Thymus (tissue), 11 donors: Measurements from ENCODE around the gene PARVA. TPM values are rescaled to one million over a fixed set of nuclear protein-coding genes. Genes with fewer than 3 reads are reported as not detected.

ENCODE experiments used
- DNase-seq, 9 donors: peaks; one replicate each; pipeline ENCODE4 v3.0.0-alpha.2; 2013; ENCODE audit warnings: low spot score in 9 of 9, low read depth in 6 of 9, missing footprints in 1 of 9
- H3K27ac ChIP-seq, 2 donors: one replicate each; pipeline ENCODE4 v1.5.1; 2013; ENCODE audit warnings: control low read depth in 1 of 2, low read depth in 1 of 2, low read length in 1 of 2, mild to moderate bottlenecking in 1 of 2, moderate library complexity in 1 of 2
- H3K27me3 ChIP-seq, 2 donors: one replicate each; pipeline ENCODE4 v1.5.1; 2013; ENCODE audit warnings: low read length in 1 of 2; ENCODE audit not compliant: control insufficient read depth in 2 of 2, insufficient read depth in 1 of 2
- H3K36me3 ChIP-seq, 2 donors: one replicate each; pipeline ENCODE4 v1.5.1; 2013; ENCODE audit warnings: low read length in 1 of 2, mild to moderate bottlenecking in 1 of 2, moderate library complexity in 1 of 2; ENCODE audit not compliant: control insufficient read depth in 2 of 2, insufficient read depth in 2 of 2
- H3K4me1 ChIP-seq, 2 donors: one replicate each; pipeline ENCODE4 v1.5.1; 2013; ENCODE audit warnings: low read length in 2 of 2; ENCODE audit not compliant: control insufficient read depth in 2 of 2, insufficient read depth in 2 of 2
- H3K4me3 ChIP-seq, 2 donors: one replicate each; pipeline ENCODE4 v1.5.1; 2013; ENCODE audit warnings: low read length in 2 of 2, control low read depth in 1 of 2, mild to moderate bottlenecking in 1 of 2
- H3K9me3 ChIP-seq, 2 donors: one replicate each; pipeline ENCODE4 v1.5.1; 2013; ENCODE audit warnings: low read length in 1 of 2, mild to moderate bottlenecking in 1 of 2; ENCODE audit not compliant: control insufficient read depth in 2 of 2, insufficient read depth in 1 of 2
- WGBS: extraction: QIAGEN DNeasy Blood & Tissue Kit; methylation state at CpG from one replicate; pipeline ENCODE4 v1.1.7; 2013; 5-methylcytosine and 5-hydroxymethylcytosine counted together
- polyA plus RNA-seq: library from polyadenylated mRNA; stranded (reverse); fragments of 200-250 nt; gene quantifications from one replicate; pipeline ENCODE4 v1.2.3, GENCODE V29; 2013
- total RNA-seq: library from RNA; stranded (reverse); fragments of 120-200 nt; gene quantifications from one replicate; pipeline ENCODE4 v1.2.4, GENCODE V29; 2013
- donor health status: healthy.

The PARVA gene
- total and polyA plus RNA-seq, 2 donors, result 2.9 to 7.8 TPM

DNA sequence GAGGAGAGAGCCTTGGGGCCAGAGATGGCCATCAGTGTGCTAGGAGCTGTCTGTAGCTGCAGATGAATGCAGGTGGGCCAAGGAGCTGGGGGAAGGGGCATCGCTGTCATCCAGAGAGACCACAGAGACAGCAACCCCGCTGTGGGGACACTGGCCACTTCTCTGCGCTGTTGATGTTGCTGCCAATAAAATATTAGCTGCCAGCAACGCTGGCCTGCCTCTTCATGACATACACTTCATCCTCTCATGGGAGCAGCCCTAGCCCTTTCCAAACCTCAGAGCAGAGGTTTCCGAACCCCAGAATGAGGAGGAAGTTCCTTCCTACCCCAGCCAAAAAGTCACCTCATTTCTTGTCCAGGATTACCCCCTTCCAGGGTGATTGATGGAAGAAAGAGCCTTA, 106.2 kb downstream of the PARVA start:
- no peaks in the 10 kb centered on the region for H3K36me3 ChIP-seq
- no peak for DNase-seq
- no peaks in the 10 kb centered on the region for H3K9me3 ChIP-seq
- WGBS, result 93% methylated on average over 5 of the region's 5 CpGs
- no peaks in the 10 kb centered on the region for H3K27me3 ChIP-seq
- H3K27ac ChIP-seq, result no peak overlapping the region
- no peak overlapping the region for H3K4me3 ChIP-seq
- H3K4me1 ChIP-seq, result no peaks in the 10 kb centered on the region

DNA sequence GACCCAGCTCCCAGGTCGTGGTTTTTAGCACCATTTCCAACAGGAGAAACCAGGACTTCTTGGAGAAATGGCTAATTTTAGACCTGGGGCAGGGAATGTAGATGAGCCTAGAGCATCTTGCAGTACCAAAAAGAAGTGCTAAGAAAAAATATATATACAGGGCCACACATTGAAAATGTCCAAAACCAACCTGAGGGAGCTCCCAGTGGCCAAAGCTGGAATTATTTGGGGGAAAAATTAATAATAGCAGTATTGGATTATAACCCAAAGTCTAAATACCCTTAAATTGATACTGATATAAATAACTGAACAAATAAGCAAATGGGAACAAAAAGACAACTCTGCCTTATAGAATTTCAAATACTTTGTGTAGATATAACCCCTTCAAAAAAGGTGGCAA, 108.0 kb downstream of the PARVA start:
- Histone ChIP-seq H3K27ac (no peak overlapping the region), H3K4me3 (no peak overlapping the region), H3K4me1 (no peaks in the 10 kb centered on the region), H3K27me3 (no peaks in the 10 kb centered on the region), H3K9me3 (no peaks in the 10 kb centered on the region), H3K36me3 (no peaks in the 10 kb centered on the region)
- no peak for DNase-seq
- 32% methylated on average over 1 of the region's 1 CpG for WGBS

GRCh38 chr11:12489246-12489772, 111.9 kb downstream of the PARVA start:
- no peaks in the 10 kb centered on the region for H3K36me3 ChIP-seq

DNA sequence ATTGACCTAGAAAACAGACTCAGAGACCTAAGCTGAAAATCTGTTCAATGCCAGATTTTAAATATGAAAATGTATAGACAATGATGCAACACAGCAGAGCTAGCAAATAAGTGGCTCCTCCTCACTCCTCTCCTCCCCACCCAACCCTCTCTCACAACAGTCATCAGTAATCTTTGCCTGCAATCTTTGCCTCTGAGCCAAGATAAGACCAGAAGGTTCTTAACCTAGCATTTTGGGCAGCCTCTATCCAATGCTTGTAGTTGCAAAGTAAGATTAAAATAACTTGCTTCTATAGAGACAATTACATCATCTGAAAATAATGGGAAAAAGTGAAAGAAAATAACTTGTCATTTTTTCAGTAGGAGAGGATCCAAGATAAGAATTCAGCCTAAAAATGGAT, 117.3 kb downstream of the PARVA start:
- Histone ChIP-seq H3K9me3 (no peaks in the 10 kb centered on the region), H3K36me3 (no peaks in the 10 kb centered on the region), H3K27ac (no peak overlapping the region), H3K4me1 (no peaks in the 10 kb centered on the region), H3K4me3 (no peak overlapping the region), H3K27me3 (no peaks in the 10 kb centered on the region)
- no peak for DNase-seq

More at GRCh38 chr11:12489246-12489772, 111.9 kb downstream of the PARVA start:
- 93% methylated on average over 1 of the region's 1 CpG for WGBS
- no peak overlapping the region for H3K27ac ChIP-seq
- no peak for DNase-seq
- H3K27me3 ChIP-seq, result no peaks in the 10 kb centered on the region
- no peaks in the 10 kb centered on the region for H3K9me3 ChIP-seq
- no peaks in the 10 kb centered on the region for H3K4me1 ChIP-seq
- no peak overlapping the region for H3K4me3 ChIP-seq

DNA sequence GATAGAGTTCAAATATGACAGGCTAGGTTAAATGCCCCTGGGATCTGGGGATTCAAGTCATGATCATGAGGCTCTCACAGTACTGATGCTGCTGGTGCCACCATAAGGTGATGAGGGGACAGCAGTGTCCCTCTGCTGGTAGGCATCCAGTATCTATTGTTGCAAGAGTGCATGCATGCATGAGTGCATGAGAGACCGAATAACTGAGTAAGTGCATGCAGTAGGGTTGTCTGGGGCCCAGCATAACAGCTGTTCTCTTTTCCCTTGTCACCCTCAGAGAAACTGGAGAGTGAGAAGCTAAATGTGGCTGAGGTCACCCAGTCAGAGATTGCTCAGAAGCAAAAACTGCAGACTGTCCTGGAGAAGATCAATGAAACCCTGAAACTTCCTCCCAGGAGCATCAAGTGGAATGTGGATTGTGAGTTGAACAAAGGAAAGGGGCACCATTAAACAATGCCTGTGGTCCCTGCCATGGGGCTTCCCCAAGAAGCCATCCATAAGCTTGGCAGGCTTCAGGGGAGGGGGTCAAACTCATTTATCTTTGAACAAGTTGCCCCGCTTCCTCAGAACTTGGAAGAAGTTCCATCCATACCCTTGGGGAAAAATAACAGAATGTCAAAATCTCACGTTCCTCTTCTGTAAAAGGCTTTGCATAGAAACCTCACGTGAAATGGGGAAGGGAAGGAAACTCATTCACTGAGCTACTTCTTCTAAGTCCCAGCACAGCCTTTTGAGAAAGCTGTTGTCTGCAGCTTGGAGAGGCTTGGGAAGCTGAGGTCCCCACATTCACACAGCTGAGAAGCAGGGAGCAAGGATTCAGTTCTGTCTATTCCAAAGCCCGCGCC, 119.0 kb downstream of the PARVA start:
- H3K27ac ChIP-seq, result no peak overlapping the region
- no peak overlapping the region for H3K4me3 ChIP-seq
- no peaks in the 10 kb centered on the region for H3K27me3 ChIP-seq
- H3K9me3 ChIP-seq, result no peaks in the 10 kb centered on the region
- 68% methylated on average over 6 of the region's 6 CpGs for WGBS
- H3K36me3 ChIP-seq, result no peaks in the 10 kb centered on the region
- no peak for DNase-seq
- H3K4me1 ChIP-seq, result no peaks in the 10 kb centered on the region

DNA sequence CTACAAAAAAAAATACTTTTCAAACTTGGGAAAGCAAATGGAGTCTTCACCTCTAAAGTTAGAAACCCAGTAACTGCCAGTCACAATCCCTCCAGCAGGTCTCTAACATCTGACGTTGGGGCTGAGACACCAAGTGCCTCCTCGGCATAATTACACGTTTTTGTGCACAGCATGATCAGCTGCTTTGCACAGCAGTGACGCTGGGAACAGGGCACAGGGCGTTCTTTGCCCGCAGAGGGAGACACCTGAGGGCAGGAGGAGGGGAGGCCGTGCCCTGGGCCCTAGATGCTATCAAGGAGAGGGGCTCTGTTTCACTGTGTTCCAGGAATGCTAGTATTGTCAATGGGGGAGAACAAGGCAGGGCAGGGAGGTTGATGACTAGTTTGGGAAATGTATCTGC, 120.1 kb downstream of the PARVA start:
- Histone ChIP-seq H3K9me3 (no peaks in the 10 kb centered on the region), H3K36me3 (no peaks in the 10 kb centered on the region), H3K4me1 (no peaks in the 10 kb centered on the region), H3K27me3 (no peaks in the 10 kb centered on the region), H3K4me3 (no peak overlapping the region), H3K27ac (no peak overlapping the region)
- 88% methylated on average over 7 of the region's 7 CpGs for WGBS
- no peak for DNase-seq

GRCh38 chr11:12499071-12499470, 121.7 kb downstream of the PARVA start:
- no peaks in the 10 kb centered on the region for H3K36me3 ChIP-seq

DNA sequence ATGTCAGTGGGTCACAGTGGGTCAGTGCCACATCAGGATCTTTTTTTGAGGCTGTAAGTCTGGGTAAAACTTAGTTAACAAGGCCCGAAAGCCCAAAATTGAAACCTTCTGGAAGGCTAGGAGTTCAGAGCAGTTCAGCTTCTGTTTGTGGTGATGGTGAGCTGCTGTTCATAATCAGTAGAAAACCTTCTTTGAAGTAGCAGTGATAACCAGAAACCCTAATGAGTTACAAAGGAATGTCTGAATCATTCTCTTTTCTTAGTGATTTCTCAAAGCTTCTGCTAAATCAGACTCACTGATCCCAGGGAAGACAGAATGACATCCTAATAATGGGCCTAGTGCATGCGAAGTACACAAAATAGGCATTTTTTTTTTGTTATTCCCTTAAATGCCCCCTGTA, 124.7 kb downstream of the PARVA start:
- H3K27me3 ChIP-seq, result no peaks in the 10 kb centered on the region
- no peak overlapping the region for H3K27ac ChIP-seq
- H3K4me1 ChIP-seq, result no peaks in the 10 kb centered on the region
- WGBS, result 93% methylated on average over 2 of the region's 2 CpGs
- H3K4me3 ChIP-seq, result no peak overlapping the region
- H3K9me3 ChIP-seq, result no peaks in the 10 kb centered on the region
- H3K36me3 ChIP-seq, result no peaks in the 10 kb centered on the region
- DNase-seq, result no peak

More at GRCh38 chr11:12499071-12499470, 121.7 kb downstream of the PARVA start:
- H3K27me3 ChIP-seq, result no peaks in the 10 kb centered on the region
- no peaks in the 10 kb centered on the region for H3K9me3 ChIP-seq
- H3K4me1 ChIP-seq, result no peaks in the 10 kb centered on the region
- H3K27ac ChIP-seq, result no peak overlapping the region
- H3K4me3 ChIP-seq, result no peak overlapping the region
- over 99% methylated on average over 3 of the region's 3 CpGs for WGBS
- no peak for DNase-seq

GRCh38 chr11:12503039-12503484, 125.7 kb downstream of the PARVA start:
- Histone ChIP-seq H3K4me1 (no peaks in the 10 kb centered on the region), H3K4me3 (no peak overlapping the region), H3K9me3 (no peaks in the 10 kb centered on the region), H3K27me3 (no peaks in the 10 kb centered on the region), H3K27ac (no peak overlapping the region), H3K36me3 (no peaks in the 10 kb centered on the region)
- WGBS, result 80% methylated on average over 3 of the region's 3 CpGs
- no peak for DNase-seq
